GM12878 (cell line): ENCODE results near the gene VASH1. TPM values are rescaled to one million over a fixed set of nuclear protein-coding genes. Genes with fewer than 3 reads are reported as not detected.

Source experiments
- ATAC-seq: fragments of 200-7000 bp; cut with Tn5 transposase; 3 replicates; pipeline ENCODE4 v1.9.1; 2020; ENCODE audit warnings: mild to moderate bottlenecking, moderate library complexity
- BruUV-seq: library from RNA; stranded (reverse); fragments of 400-500 nt; replicated peaks from 2 replicates; lab custom pipeline; 2021; lab: Mats Ljungman, UMichigan
- CTCF ChIA-PET: fragments of 300-600 bp; sonication (Branson Sonifier 250); formaldehyde crosslinking; extraction: SDS; loops from one replicate; lab custom pipeline; 2021; ENCODE audit warnings: inconsistent platforms; lab: Yijun Ruan, JAX
- POLR2A ChIA-PET: fragments of 350-600 bp; formaldehyde crosslinking; extraction: SDS; loops from one replicate; lab custom pipeline; 2021; ENCODE audit warnings: inconsistent platforms; lab: Charles Lee
- RAD21 ChIA-PET: fragments of 300-600 bp; sonication (Branson Sonifier 250); formaldehyde crosslinking; loops from one replicate; lab custom pipeline; 2023; ENCODE audit warnings: antibody characterized with exemption; ENCODE audit not compliant: unreplicated experiment; lab: Charles Lee
- SMC1A ChIA-PET: fragments of 300-600 bp; sonication (Branson Sonifier 250); formaldehyde crosslinking; loops from one replicate; lab custom pipeline; 2023; ENCODE audit not compliant: unreplicated experiment, uncharacterized antibody; lab: Charles Lee
- DNase-seq: peaks from one replicate; pipeline ENCODE4 v3.0.0-alpha.2; 2011; ENCODE audit warnings: low read depth, low spot score
- FAIRE-seq: peaks from 3 replicates; lab custom pipeline; 2011; peaks lifted over from hg19 to GRCh38; lab: Jason Lieb, UNC
- H2AFZ ChIP-seq: 2 replicates; pipeline ENCODE4 v1.6.0; 2011; ENCODE audit warnings: low read depth, low read length, control low read depth; ENCODE audit not compliant: control insufficient read depth
- H3K27ac ChIP-seq: 2 replicates; pipeline ENCODE4 v1.5.1; 2011; ENCODE audit warnings: control low read depth; ENCODE audit not compliant: control insufficient read depth, insufficient read depth
- H3K27me3 ChIP-seq, 2 experiments: replicated peaks in 1 of 2; 2 replicates each; pipeline versions ENCODE4 v1.6.0 to v1.6.1; 2011; ENCODE audit warnings: low read length in 1 of 2; ENCODE audit not compliant: control insufficient read depth in 2 of 2, insufficient read depth in 2 of 2
- H3K36me3 ChIP-seq, 2 experiments: 2 replicates each; pipeline ENCODE4 v1.5.1; 2011; ENCODE audit warnings: low read length in 1 of 2; ENCODE audit not compliant: control insufficient read depth in 2 of 2, insufficient read depth in 2 of 2
- H3K4me1 ChIP-seq: 2 replicates; pipeline ENCODE4 v1.6.1; 2011; ENCODE audit warnings: mild to moderate bottlenecking, low read length, moderate library complexity, mixed read lengths; ENCODE audit not compliant: control insufficient read depth, insufficient read depth
- H3K4me2 ChIP-seq: 2 replicates; pipeline ENCODE4 v1.6.0; 2011; ENCODE audit warnings: control low read depth; ENCODE audit not compliant: control insufficient read depth, insufficient read depth
- H3K4me3 ChIP-seq: fragments of 200-600 bp; sonication (generic); 2 replicates; pipeline ENCODE4 v1.5.1; 2016
- H3K79me2 ChIP-seq: 2 replicates; pipeline ENCODE4 v1.6.0; 2011; ENCODE audit warnings: low read length; ENCODE audit not compliant: control insufficient read depth, insufficient read depth
- H3K9ac ChIP-seq: 2 replicates; pipeline ENCODE4 v1.8.0; 2011; ENCODE audit warnings: low read length, control low read depth, mixed read lengths; ENCODE audit not compliant: control insufficient read depth, insufficient read depth
- H3K9me3 ChIP-seq: replicated peaks from 3 replicates; pipeline ENCODE4 v1.5.1; 2011; ENCODE audit warnings: mild to moderate bottlenecking, low read length; ENCODE audit not compliant: control insufficient read depth, insufficient read depth
- H4K20me1 ChIP-seq: 2 replicates; pipeline ENCODE4 v1.6.0; 2011; ENCODE audit not compliant: control insufficient read depth, insufficient read depth
- HDAC6 ChIP-seq: fragments of 200-600 bp; sonication (generic); IDR thresholded peaks from one replicate; pipeline ENCODE4 v1.8.0; 2017; ENCODE audit warnings: antibody characterized with exemption; ENCODE audit not compliant: unreplicated experiment
- NRF1 ChIP-seq: conservative IDR thresholded peaks from 2 replicates; pipeline ENCODE4 v1.6.1; 2011; ENCODE audit warnings: mild to moderate bottlenecking, low read depth, low read length, improper control_type of control experiment
- WGBS: methylation state at CpG from one replicate; pipeline ENCODE4 v1.1.6; 2016; ENCODE audit warnings: low lambda C conversion rate; ENCODE audit not compliant: insufficient replicate concordance, insufficient coverage; ENCODE audit errors: missing lambda C conversion rate; 5-methylcytosine and 5-hydroxymethylcytosine counted together
- in situ Hi-C: fragments of 300-500 bp; cut with MboI; formaldehyde crosslinking; loops from 9 replicates; pipeline ENCODE4 v1.14.3; 2018; ENCODE audit warnings: mixed read lengths
- intact Hi-C: fragments of 100-400 bp; cut with micrococcal nuclease; formaldehyde crosslinking; loops from one replicate; pipeline ENCODE4 v1.14.2; 2022; ENCODE audit not compliant: unreplicated experiment
- polyA plus RNA-seq, 11 experiments: library from polyadenylated mRNA; depleted of rRNA in 4 of 11; unstranded in 6 of 11; stranded (reverse) in 5 of 11; fragments of >200 nt; fragmentation: Nextera tagmentation in 4 of 11; fragmentation: Illumina TruSeq in 1 of 11; extraction: Ambion mirVana in 4 of 11; extraction: Trizol in 1 of 11; gene quantifications; 1 replicate in 1 of 11; 2 replicates in 10 of 11; pipeline versions ENCODE4 v1.2.1 to v1.2.3, GENCODE V29; 2011 to 2016; ENCODE audit warnings: inconsistent platforms in 2 of 11, missing spikeins in 2 of 11, low read depth in 1 of 11
- total RNA-seq, 4 experiments: library from RNA; depleted of rRNA in 3 of 4; stranded (reverse); fragments of >200 nt in 3 of 4; fragmentation: Illumina TruSeq in 1 of 4; extraction: Trizol in 1 of 4; gene quantifications; 2 replicates each; pipeline versions ENCODE4 v1.2.1 to v1.2.3, GENCODE V29; 2013 to 2021
- TF ChIP-seq, protein P1 (sequence below): IDR thresholded peaks from 2 replicates; pipeline ENCODE4 v1.6.1; 2012; ENCODE audit warnings: improper control_type of control experiment, low read depth, low read length; ENCODE audit not compliant: insufficient replicate concordance
- TF ChIP-seq, protein P2 (sequence below): fragments of 450-650 bp; IDR thresholded peaks from 2 replicates; pipeline ENCODE4 v1.6.1; 2017; ENCODE audit warnings: mild to moderate bottlenecking
- TF ChIP-seq, protein P3 (sequence below): IDR thresholded peaks from 2 replicates; pipeline ENCODE4 v1.6.1; 2011; ENCODE audit warnings: low read depth, low read length, improper control_type of control experiment, borderline replicate concordance
- TF ChIP-seq, protein P4 (sequence below): fragments of 450-650 bp; IDR thresholded peaks from 2 replicates; pipeline ENCODE4 v1.6.1; 2016; ENCODE audit warnings: mild to moderate bottlenecking

VASH1 gene
- total and polyA plus RNA-seq, 10 of the 15 experiments (the other 5 are each of a cell fraction or from before 2014, with no cell fraction given): 0.06 to 2.3 (median 0.53) TPM

DNA sequence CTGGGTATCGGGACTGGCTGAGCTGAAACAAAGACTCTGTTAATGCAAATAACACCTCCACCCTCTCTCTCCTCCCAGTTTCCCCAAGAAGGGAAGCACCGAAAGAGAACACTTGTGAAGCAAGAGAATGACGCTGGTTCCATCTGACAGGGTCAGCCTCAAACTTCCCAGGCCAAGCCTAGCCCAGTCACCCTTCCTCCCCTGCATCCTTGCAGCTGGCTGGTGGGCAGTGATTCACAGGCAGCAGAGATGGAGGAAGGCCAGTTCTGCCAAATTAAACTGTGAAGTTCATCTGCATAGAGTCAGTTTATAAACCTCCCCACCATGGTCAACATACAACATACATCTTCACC, 67.7 kb downstream of the VASH1 start (continued):
- TF ChIP-seq, protein P1, sequence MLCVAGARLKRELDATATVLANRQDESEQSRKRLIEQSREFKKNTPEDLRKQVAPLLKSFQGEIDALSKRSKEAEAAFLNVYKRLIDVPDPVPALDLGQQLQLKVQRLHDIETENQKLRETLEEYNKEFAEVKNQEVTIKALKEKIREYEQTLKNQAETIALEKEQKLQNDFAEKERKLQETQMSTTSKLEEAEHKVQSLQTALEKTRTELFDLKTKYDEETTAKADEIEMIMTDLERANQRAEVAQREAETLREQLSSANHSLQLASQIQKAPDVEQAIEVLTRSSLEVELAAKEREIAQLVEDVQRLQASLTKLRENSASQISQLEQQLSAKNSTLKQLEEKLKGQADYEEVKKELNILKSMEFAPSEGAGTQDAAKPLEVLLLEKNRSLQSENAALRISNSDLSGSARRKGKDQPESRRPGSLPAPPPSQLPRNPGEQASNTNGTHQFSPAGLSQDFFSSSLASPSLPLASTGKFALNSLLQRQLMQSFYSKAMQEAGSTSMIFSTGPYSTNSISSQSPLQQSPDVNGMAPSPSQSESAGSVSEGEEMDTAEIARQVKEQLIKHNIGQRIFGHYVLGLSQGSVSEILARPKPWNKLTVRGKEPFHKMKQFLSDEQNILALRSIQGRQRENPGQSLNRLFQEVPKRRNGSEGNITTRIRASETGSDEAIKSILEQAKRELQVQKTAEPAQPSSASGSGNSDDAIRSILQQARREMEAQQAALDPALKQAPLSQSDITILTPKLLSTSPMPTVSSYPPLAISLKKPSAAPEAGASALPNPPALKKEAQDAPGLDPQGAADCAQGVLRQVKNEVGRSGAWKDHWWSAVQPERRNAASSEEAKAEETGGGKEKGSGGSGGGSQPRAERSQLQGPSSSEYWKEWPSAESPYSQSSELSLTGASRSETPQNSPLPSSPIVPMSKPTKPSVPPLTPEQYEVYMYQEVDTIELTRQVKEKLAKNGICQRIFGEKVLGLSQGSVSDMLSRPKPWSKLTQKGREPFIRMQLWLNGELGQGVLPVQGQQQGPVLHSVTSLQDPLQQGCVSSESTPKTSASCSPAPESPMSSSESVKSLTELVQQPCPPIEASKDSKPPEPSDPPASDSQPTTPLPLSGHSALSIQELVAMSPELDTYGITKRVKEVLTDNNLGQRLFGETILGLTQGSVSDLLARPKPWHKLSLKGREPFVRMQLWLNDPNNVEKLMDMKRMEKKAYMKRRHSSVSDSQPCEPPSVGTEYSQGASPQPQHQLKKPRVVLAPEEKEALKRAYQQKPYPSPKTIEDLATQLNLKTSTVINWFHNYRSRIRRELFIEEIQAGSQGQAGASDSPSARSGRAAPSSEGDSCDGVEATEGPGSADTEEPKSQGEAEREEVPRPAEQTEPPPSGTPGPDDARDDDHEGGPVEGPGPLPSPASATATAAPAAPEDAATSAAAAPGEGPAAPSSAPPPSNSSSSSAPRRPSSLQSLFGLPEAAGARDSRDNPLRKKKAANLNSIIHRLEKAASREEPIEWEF: no peak
- no peak for TF ChIP-seq NRF1

DNA sequence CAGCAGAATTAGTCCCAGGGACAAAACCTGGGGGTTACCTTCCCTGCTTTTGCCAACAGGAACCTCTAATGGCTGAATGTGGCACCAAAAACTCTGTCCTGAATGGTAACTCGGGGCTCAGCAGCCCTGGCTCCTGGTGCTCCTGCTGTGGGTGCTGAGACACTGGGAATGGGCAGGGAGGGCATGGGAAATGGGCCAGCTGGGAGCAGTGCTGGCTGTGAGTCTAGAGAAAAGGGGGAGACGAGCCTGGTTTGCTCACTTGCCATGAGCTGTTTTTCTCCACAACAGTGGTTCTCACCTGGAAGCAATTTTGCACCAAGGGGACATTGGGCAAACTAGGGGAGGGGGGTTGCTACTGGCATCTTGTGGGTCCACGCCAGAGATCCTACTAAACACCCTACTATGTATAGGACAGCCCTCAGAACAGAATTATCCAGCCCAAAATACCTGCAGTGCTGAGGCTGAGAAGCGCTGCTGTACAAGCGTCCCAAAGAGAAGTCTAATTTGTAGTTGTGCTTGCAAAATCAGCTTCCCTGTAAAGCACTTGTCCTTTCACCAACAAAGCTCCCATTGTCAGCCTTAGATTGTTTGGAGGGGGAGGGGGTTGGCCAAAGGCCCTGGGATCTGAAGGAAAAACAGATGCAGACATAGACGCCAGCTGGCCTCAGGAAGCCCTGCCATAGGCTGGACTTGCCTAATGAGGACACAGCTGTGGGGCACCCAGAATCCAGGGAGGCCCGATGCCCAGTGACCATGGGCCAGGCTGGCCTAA, 68.6 kb downstream of the VASH1 start:
- Histone ChIP-seq H3K4me1 (no peaks in the 10 kb centered on the region), H3K4me3 (no peak overlapping the region), H2AFZ (no peak overlapping the region), H3K4me2 (no peak overlapping the region), H3K36me3 (no peaks in the 10 kb centered on the region), H4K20me1 (no peaks in the 10 kb centered on the region), H3K27ac (no peak overlapping the region), H3K27me3 (peaks cover 0 to 3% of the 10 kb centered on the region in 2 experiments; a peak in 1 of 4 replicates), H3K9ac (no peak overlapping the region), H3K79me2 (no peaks in the 10 kb centered on the region), H3K9me3 (no peaks in the 10 kb centered on the region)
- CTCF ChIA-PET: no interaction called here
- RAD21 ChIA-PET: no interaction called here
- SMC1A ChIA-PET: interaction anchor here (0.9 kb wide), 1 partner anchor 785 kb away, joined by 3 read pairs; no protein-coding TSS in a partner anchor
- WGBS: 38% methylated on average over 7 of the region's 7 CpGs
- in situ Hi-C loops: no loop called here
- no TSS peak for BruUV-seq
- ATAC-seq: no peak
- intact Hi-C loops: no loop called here
- TF ChIP-seq, protein P2, sequence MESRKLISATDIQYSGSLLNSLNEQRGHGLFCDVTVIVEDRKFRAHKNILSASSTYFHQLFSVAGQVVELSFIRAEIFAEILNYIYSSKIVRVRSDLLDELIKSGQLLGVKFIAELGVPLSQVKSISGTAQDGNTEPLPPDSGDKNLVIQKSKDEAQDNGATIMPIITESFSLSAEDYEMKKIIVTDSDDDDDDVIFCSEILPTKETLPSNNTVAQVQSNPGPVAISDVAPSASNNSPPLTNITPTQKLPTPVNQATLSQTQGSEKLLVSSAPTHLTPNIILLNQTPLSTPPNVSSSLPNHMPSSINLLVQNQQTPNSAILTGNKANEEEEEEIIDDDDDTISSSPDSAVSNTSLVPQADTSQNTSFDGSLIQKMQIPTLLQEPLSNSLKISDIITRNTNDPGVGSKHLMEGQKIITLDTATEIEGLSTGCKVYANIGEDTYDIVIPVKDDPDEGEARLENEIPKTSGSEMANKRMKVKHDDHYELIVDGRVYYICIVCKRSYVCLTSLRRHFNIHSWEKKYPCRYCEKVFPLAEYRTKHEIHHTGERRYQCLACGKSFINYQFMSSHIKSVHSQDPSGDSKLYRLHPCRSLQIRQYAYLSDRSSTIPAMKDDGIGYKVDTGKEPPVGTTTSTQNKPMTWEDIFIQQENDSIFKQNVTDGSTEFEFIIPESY: no peak
- TF ChIP-seq, protein P3, sequence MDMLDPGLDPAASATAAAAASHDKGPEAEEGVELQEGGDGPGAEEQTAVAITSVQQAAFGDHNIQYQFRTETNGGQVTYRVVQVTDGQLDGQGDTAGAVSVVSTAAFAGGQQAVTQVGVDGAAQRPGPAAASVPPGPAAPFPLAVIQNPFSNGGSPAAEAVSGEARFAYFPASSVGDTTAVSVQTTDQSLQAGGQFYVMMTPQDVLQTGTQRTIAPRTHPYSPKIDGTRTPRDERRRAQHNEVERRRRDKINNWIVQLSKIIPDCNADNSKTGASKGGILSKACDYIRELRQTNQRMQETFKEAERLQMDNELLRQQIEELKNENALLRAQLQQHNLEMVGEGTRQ: no peak
- TF ChIP-seq HDAC6: no peak
- TF ChIP-seq, protein P4, sequence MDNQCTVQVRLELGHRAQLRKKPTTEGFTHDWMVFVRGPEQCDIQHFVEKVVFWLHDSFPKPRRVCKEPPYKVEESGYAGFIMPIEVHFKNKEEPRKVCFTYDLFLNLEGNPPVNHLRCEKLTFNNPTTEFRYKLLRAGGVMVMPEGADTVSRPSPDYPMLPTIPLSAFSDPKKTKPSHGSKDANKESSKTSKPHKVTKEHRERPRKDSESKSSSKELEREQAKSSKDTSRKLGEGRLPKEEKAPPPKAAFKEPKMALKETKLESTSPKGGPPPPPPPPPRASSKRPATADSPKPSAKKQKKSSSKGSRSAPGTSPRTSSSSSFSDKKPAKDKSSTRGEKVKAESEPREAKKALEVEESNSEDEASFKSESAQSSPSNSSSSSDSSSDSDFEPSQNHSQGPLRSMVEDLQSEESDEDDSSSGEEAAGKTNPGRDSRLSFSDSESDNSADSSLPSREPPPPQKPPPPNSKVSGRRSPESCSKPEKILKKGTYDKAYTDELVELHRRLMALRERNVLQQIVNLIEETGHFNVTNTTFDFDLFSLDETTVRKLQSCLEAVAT: no peak
- no peak for FAIRE-seq
- DNase-seq: no peak
- POLR2A ChIA-PET: interaction anchor here (0.5 kb wide), 1 partner anchor 264 kb away, joined by 3 read pairs; no protein-coding TSS in a partner anchor
